GM19463 (cell line): ENCODE results near the gene PRKCZ.
A peak's percentile ranks its signal among the peaks of the same experiment; 100 is the strongest.
"Not testable (repeated sequence)": the region's sequence is repeated elsewhere in the genome, so short reads cannot be mapped to it uniquely, and the experiment has no call there.

ENCODE experiments used
- ATAC-seq: cut with Tn5 transposase; IDR thresholded peaks from one replicate; pipeline ENCODE4 v1.9.1; 2021; ENCODE audit warnings: mild to moderate bottlenecking, moderate library complexity; ENCODE audit not compliant: unreplicated experiment

Gene PRKCZ

DNA sequence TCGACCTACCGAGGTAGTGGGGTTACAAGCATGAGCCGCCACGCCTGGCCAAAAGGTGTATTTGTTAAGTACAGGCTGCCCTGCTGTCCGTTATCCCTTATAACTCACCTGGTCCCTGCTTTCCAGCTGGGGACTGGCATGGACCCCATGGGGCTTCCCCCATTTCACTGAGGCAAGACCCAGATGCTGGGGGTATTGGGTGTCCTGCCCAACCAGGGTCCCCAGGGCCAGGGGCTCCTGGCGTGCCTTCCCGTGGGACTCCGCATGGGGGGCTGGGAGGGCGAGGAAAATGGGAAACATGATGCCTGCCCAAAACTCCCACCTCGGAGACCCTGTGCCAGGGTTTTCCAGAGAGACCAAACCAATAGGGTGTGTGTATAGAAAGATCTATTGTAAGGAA, 79.9 kb downstream of the PRKCZ start:
- no peak for ATAC-seq

DNA sequence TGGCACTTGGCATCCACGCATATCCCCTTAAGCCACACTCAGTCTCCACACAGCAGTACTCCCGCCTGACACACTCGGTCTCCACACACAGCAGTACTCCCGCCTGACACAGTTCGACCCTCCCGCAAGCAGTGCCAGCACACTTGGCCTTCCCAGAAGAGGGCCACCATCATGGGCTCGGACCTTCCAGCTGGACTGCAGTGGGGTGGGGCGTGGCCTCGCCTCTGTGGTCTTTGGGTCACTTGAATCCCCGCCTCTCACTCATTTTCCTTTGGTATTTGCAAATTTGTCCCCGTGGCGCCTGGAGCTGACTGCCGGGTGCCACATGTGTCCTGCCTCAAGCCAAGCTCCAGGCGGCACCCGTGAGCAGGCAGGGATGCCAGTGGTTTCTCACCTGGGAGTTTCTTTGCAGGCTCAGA, 80.7 kb downstream of the PRKCZ start:
- no peak for ATAC-seq

DNA sequence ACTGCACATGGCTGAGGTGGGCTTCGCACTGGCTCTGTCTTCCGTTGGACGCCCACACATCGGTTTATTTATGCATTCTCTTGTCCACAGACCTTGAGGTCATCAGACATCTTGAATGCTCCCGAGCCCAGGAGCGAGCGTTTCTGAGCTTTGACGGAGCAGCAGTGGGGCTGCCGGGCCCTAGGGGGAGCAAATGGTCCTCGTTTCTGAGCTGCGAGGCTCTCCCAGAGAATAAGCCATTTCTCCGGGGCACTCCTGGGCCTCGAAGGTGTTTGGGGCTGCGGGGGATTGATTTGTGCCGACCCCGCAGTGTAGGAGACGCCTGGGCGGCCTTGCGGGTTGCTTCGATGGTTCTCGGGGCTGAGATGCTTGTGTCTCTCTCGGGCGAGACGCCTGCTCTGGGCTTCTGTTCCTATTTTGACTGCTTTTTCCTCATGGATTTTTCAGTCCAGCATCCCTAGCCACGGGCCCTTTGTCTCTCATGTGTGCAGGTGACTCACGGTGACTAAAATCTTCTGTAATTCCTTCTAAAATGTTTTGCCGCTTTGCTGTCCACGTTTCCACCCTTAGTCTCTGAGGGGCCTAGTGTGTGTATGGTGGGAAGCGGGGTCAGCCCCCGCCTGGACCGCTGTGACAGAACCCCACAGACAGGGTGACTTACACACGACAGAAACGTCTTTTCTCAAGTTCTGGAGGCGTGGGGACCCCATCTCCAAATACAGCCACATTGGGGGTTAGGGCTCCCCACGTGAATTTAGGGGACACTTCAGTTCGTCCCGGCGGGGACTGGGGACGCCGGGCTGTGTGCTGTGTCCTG, 82.2 kb downstream of the PRKCZ start:
- no peak for ATAC-seq

DNA sequence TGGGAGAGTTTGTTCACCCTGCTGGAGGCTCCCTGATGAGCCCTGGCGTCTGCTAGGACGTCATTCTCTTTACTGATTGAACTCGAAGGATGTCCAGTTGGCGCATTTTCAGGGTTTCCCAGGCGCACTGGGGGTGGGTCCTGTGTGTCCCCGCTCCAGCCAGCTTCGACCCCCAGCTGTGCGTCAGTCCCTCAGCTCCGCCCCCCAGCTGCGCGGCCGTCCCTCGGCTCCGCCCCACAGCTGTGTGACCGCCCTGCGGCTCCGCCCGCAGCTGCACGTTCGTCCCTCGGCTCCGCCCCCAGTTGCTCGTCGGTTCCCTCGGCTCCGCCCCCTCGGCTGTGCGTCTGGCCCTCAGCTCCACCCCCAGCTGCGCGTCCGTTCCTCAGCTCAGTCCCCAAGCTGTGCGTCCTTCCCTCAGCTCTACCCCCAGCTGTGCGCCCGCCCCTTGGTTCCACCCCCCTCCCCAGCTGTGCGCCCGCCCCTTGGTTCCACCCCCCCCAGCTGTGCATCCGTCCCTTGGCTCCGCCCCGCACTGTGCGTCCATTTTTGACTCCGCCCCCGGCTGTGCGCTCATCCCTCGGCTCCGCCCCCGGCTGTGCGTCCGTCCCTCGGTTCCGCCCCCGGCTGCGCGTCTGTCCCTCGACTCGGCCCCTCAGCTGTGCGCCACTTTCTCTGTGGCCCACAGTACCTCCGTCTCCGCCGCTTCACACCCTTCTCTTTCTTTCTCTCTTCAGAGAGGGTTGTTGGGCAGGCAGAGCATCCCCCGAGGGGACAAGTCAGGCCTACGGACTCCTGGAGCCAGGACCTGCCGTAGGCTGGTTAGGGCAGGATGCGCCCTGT, 83.0 kb downstream of the PRKCZ start:
- ATAC-seq, result peak; percentile 82

DNA sequence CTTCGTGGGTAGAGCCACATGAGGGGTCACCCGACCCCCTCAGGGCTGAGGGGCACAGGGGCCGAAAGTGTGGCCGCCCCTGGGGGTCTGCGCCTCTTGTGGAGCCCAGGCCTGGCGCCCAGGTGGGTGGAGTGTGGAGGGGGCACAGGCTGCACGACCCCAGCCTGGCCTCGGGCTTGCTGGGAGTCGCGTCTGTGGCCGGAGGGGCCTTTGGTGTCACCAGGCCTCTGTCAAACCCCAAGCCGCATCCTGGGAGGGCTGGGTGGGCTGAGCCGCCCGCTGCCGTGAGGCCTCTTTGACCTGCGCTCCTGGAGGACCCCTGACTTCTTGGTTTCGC, 83.6 kb downstream of the PRKCZ start:
- ATAC-seq, result no peak

DNA sequence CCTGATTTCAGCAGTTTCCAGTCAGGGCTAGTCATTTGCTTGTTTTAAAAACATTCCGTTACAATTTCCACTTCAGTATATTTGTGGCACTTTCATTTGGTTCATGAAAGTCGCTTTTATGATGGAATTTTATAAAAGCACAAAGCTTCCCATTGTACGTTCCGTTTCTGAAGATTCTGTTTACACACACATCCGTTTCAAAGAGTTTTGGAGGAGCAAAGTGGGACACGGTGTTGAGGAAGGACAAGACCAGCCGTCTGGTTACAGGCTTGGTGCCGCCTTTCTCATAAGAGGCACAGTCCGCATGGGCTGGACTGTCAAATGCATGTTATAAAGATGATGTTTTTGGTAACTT, 84.0 kb downstream of the PRKCZ start:
- no peak for ATAC-seq

DNA sequence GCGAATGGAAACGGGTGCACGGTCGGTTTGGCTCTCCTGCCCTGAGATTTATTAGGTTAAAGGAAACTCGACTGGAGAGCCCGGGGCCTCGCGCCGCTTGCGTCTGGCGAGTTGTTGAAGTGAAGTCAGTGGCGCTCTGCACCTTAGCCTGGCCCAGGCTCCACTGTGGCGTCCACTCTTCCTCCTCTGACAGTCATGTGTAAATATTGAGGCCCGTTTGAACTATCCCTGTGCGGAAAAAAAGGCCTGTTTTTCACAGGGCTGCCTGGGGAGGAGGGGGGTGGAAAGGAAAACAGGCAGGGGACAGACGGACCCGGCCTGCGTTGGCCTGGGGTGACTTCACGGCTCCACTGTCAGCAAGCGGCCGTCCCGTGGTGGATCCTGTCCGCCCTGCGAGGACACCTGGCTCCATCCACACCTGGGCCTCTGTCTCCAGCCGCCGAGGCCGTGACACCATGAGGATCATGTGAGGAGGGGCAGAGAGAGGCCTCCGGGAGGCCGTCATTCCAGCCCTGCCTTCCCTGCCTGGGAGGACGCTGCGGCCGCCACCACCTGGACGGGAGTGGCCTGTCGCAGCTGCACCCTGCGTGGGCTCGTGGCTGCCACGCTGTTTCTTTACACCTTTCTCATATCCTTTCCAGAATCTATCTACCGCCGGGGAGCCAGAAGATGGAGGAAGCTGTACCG, 84.6 kb downstream of the PRKCZ start:
- ATAC-seq, result no peak

DNA sequence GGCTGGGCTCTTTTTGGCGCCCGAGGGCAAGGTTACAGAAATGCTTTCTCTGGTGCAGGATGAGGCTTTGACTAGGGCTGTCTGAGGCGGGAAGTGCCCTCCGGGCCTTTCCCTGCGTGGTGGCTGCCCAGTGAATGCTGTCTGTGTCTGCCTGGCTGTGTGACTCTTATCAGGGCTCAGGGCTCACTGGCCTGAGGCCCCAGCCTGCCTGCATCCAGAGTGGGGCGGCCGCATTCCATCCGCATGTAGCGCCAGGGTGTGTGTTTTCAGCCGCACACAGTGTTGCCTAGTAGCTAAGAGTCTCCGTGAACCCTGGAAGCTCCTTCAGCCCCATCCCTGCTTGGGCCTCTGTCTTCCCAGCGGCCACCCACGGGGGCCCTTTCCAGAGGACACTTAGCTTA, 85.2 kb downstream of the PRKCZ start:
- ATAC-seq, result no peak

DNA sequence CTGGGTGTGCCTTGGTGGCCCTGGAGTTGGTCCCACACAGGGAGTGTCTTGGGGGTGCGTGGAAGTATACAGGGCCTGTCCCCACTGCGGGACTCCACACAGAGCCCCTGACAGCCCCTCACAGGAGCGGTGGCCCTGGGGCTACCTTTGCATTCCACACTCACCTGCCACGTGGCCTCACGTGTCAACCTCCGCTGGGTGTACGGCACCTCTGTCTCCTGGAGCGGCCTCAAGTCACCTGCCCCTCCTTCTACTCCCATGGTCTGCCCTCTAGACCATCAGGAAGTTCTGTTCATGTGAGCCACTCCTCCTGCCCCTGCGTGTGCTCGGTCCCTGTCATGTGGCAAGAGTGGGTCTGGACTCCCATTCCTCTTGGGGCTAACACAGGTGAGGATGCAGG, 85.7 kb downstream of the PRKCZ start:
- no peak for ATAC-seq

DNA sequence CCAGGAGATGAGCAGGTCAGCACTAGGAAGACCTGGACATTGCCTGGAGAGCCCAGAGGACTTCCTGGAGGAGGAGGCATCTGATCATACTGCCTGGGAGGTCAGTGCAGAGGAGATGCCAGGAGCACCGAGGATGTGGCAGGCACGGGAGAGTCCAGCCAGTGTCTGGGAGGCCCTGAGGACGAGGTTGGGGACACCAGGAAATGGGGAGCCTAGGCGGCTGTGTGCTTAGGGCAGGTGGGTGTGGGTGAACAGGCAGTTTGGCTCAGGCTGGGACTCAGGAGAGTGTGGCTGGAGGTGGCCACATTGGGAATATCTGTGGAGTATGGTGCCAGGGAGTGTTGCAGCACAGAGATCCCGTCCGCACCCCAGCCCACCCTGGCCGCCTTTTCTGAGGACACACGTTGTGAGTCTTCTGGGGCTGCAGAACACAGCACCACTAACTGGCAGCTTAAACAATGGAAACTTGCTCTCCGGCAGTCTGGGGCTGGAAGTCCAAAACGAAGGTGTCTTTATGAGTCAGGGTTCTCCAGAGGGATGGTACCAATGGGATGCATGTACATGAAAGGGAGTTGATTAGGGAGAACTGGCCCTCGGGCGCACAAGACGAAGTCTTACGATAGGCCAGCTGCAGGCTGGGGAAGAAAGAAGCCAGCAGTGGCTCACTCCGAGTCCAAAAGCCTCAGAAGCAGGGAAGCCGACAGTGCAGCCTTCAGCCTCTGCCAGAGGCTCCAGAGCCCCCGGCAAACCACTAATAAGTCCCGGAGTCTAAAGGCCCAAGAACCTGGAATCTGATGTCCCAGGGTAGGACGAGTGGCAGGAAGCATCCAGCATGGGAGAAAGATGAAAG, 86.4 kb downstream of the PRKCZ start:
- ATAC-seq, result no peak

DNA sequence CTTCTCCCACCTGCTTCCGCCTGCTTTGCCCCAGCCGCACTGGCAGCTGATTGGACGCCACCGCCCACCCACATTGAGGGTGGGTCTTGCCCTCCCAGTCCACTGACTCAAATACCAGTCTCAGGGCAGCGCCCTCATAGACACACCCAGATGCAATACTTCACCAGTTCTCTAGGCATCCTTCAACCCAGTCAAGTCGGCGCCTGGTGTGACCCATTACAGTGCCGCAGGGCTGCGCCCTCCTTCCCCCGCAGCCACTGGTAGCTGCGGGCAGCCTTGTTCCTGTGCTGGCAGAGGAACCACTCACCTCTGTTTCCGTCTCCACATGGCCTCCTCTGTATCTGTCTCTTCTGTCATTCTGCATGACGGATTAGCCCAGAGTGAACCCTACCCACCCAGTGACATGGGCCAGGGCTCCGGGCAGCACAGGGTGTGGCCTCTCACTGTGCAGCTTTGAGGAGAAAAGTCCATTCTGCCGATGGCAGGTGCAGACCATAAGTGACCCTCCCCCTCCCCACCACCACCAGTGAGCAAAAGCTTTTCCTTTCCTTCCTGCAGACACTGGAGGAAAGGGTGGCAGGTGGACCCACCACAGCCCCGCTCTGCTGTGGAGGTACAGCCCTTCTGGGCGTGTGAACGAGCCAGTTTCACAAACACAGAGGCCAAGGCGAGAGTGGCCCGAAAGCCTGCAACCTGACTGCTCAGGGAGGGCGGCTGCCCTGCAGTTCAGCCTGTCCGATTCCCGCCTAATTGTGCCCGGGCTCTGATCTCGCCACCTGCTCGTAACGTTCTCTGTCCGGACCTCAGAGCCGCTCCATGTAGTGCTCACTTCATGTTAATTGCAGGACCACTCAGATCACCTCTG, 87.3 kb downstream of the PRKCZ start:
- ATAC-seq, result no peak

DNA sequence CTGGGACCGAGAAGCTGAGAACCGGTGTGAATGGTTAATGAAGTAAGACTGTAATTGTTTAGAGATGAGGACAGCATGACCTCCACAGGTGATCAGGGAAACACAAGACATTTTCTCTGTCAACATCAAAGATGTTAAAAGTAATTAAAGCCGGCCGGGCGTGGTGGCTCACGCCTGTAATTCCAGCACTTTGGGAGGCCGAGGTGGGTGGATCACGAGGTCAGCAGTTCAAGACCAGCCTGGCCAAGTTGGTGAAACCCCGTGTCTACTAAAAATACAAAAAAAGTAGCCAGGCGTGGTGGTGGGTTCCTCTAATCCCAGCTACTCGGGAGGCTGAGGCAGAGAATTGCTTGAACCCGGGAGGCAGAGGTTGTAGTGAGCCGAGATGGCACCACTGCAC, 88.9 kb downstream of the PRKCZ start:
- ATAC-seq, result not testable (repeated sequence)

DNA sequence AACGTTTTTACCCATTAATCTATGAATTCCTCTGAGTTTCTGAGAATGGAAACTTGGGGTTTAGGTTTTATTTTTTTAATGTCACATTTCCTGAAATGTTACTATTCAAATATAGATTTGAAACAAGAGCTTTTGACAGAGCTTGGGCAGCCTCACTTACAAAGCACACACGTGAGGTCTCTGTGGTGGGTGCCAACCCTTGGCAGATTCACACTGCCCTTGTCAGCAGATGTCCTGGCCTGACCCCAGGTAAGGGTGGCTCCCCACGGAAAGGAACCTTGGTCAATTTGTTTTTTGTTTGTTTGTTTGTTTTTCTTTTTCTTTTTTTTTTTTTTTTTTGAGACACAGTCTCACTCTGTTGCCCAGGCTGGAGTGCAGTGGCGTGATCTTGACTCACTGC, 90.8 kb downstream of the PRKCZ start:
- no peak for ATAC-seq

DNA sequence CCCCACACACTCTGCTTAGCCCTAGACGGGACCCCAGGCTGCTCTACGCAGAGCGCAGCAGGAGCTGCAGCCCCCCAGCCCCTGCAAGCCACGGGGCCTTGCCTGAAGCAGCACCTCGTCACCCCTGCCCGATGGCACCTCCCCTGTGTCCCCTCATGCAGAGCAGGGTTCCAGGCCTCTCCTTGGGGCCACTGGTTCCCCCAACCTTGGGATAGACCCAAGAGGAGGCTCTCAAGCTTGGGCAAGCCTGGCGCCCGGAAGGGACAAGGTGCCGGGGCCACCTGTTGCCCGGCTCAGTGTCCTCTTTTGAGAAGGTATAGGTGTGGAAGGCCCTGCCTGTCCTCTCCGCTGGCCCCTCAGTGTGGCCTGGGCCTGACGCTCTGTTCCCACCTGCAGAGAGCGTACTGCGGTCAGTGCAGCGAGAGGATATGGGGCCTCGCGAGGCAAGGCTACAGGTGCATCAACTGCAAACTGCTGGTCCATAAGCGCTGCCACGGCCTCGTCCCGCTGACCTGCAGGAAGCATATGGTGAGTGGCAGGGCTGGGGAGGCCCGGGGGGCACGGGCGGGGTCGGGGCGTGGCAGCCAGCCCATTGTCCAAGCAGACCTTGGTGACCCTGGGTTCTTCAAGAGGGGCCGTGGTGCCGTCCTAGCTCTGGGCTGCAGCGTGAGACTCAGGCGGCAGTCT, 93.7 kb downstream of the PRKCZ start:
- ATAC-seq, result no peak

DNA sequence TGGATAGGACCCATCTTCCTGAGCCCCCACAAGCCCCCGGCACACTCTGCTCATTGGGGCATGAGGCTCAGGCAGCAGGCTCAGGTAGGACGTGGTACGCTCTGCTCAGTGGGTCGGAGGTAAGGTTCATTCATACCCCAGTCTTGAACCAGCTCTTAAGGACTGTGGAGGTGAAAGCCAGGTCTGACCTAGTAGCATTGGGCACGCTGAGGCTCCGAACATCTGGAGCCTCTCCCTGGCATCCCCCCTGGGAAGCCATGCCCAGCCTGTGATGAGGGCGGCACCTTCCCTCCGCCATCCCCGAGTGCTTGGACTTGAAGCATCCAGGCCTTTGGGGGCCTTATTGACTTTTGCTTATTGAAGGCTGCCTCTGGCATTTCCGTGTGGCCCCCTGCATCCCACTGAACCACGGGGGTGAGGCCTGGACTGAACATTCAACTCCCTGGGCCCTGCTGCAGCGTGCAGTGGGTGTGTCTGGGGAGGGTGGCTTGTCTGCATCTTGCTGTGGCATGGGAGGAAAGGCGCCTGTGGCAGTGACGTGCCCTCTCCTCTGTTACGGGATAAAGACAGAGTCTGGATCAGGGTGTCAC, 94.4 kb downstream of the PRKCZ start:
- no peak for ATAC-seq

DNA sequence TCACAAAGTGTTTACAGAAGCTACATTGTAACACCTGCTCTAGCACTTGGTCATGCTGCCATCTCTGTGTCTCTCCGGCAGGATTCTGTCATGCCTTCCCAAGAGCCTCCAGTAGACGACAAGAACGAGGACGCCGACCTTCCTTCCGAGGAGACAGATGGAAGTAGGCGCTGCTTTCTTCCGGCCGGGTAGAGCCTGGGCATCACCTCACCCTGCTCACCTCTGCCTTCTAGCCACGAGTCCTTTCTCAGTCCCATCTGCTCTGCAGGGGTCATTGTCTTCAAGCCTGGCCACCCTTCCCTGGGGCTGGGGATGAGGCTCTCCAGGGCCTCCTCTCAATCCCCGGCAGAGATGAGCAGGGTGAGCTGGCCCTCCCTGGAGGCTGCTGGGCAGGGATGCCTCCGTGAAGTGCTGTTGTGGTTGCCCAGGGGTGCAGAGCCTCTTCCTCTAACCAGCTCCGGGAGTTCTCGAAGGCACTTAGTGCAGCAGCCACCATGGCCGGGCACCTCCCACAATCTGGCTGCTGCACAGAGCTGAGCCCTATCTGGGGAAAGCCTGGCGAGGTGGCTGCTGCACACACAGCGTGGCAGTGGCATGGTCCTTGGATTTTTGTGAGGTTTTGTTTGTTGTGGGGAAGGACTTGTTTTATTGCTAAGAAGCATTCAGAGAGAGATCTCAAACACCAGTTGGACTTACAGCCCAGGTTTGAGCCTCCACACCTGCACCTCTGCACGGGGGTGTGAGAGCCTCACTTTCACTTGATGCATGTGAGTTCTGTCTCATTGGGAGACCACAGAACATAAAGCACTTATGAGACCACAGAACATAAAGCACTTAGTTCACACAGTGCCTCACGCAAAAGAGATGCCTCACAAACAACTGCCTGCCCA, 96.0 kb downstream of the PRKCZ start:
- ATAC-seq, result no peak

DNA sequence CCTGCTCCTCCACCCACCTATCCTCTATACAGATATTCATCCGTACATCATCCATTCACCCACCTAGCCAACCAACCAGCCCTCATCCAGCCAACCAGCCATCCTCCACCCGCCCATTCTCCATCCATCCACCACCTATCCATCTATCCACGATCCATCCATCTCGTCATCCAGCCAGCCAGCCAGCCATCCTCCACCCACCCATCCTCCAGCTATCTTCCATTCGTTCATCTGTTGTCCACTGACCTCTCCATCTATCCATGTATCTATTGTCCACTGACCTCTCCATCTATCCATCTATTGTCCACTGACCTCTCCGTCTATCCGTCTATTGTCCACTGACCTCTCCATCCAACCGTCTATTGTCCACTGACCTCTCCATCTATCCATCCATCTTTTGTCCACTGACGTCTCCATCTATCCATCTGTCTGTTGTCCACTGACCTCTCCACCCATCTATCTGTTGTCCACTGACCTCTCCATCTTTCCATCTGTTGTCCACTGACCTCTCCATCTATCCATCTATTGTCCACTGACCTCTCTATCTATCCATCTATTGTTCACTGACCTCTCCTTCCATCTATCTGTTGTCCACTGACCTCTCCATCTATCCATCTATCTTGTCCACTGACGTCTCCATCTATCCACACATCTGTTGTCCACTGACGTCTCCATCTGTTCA, 96.8 kb downstream of the PRKCZ start:
- no peak for ATAC-seq
